ENCODE results near the gene BAIAP2. TPM values are rescaled to one million over a fixed set of nuclear protein-coding genes. Genes with fewer than 3 reads are reported as not detected.
"Not testable (repeated sequence)": the region's sequence is repeated elsewhere in the genome, so short reads cannot be mapped to it uniquely, and the experiment has no call there.

The BAIAP2 gene
- total RNA-seq, 2 donors from 2014 or later, result 6.2 to 13.2 TPM

GRCh38 chr17:81029859-81030258, 5.1 kb upstream of the BAIAP2 start:
- DNase-seq (ENCODE audit: low spot score in 2 of 2) (no peak), ATAC-seq (no peak)
- Mint-ChIP-seq H3K9me3 (peaks cover 0 to 9% of the 10 kb centered on the region in 2 donors), H3K27ac (no peak overlapping the region), H3K36me3 (peaks cover 0 to 12% of the 10 kb centered on the region in 2 donors)

GRCh38 chr17:81030312-81030711, 4.6 kb upstream of the BAIAP2 start:
- H3K27ac Mint-ChIP-seq, H3K9me3 Mint-ChIP-seq: not testable (repeated sequence)

GRCh38 chr17:81030741-81031565, 4.0 kb upstream of the BAIAP2 start:
- peaks cover 0 to 12% of the 10 kb centered on the region in 2 donors for H3K36me3 Mint-ChIP-seq
- peaks cover 0 to 9% of the 10 kb centered on the region in 2 donors for H3K9me3 Mint-ChIP-seq
- no peak overlapping the region for H3K27ac Mint-ChIP-seq
- DNase-seq (ENCODE audit: low spot score in 2 of 2), result no peak
- ATAC-seq, result no peak

More at GRCh38 chr17:81030312-81030711, 4.6 kb upstream of the BAIAP2 start:
- DNase-seq (ENCODE audit: low spot score in 2 of 2); ATAC-seq: not testable (repeated sequence)
- peaks cover 0 to 12% of the 10 kb centered on the region in 2 donors for H3K36me3 Mint-ChIP-seq

- H3K27ac Mint-ChIP-seq, result no peak overlapping the region
- DNase-seq (ENCODE audit: low spot score in 2 of 2), result no peak
- ATAC-seq, result no peak
- H3K36me3 Mint-ChIP-seq, result peaks cover 0 to 4% of the 10 kb centered on the region in 2 donors
- peaks cover 0 to 4% of the 10 kb centered on the region in 2 donors for H3K9me3 Mint-ChIP-seq
Observed at GRCh38 chr17:81031566-81032550, 3.1 kb upstream of the BAIAP2 start.

GRCh38 chr17:81032641-81033480, 2.1 kb upstream of the BAIAP2 start:
- ATAC-seq (no peak), DNase-seq (ENCODE audit: low spot score in 2 of 2) (no peak)
- H3K27ac Mint-ChIP-seq, result no peak overlapping the region

GRCh38 chr17:81033535-81034167, 1.3 kb upstream of the BAIAP2 start:
- Mint-ChIP-seq H3K36me3 (no peaks in the 10 kb centered on the region), H3K9me3 (no peaks in the 10 kb centered on the region), H3K27ac (no peak overlapping the region)
- ATAC-seq (no peak), DNase-seq (ENCODE audit: low spot score in 2 of 2) (no peak)

More at GRCh38 chr17:81032641-81033480, 2.1 kb upstream of the BAIAP2 start:
- Mint-ChIP-seq H3K9me3 (no peaks in the 10 kb centered on the region), H3K36me3 (no peaks in the 10 kb centered on the region)

GRCh38 chr17:81034168-81034777, 678 bp upstream of the BAIAP2 start:
- peak; percentile 25 to 29 for ATAC-seq
- H3K9me3 Mint-ChIP-seq, result no peaks in the 10 kb centered on the region
- peak overlapping the region in 1 of 2 donors; percentile 36 for H3K27ac Mint-ChIP-seq
- no peaks in the 10 kb centered on the region for H3K36me3 Mint-ChIP-seq
- no peak for DNase-seq (ENCODE audit: low spot score in 2 of 2)

- Mint-ChIP-seq H3K27ac (peak overlapping the region in 1 of 2 donors; percentile 57), H3K9me3 (no peaks in the 10 kb centered on the region), H3K36me3 (no peaks in the 10 kb centered on the region)
- DNase-seq (ENCODE audit: low spot score in 2 of 2), result no peak
- ATAC-seq, result peak; percentile 12
Observed at GRCh38 chr17:81035521-81036196, 708 bp downstream of the BAIAP2 start.

- peak overlapping the region in 1 of 2 donors; percentile 57 for H3K27ac Mint-ChIP-seq
- ATAC-seq, result no peak
- H3K9me3 Mint-ChIP-seq, result no peaks in the 10 kb centered on the region
Observed at GRCh38 chr17:81036197-81036941, 1.4 kb downstream of the BAIAP2 start.

GRCh38 chr17:81037026-81037797, 2.3 kb downstream of the BAIAP2 start:
- Mint-ChIP-seq H3K27ac (no peak overlapping the region), H3K9me3 (no peaks in the 10 kb centered on the region), H3K36me3 (no peaks in the 10 kb centered on the region)
- no peak for DNase-seq (ENCODE audit: low spot score in 2 of 2)
- ATAC-seq, result no peak

More at GRCh38 chr17:81036197-81036941, 1.4 kb downstream of the BAIAP2 start:
- no peak for DNase-seq (ENCODE audit: low spot score in 2 of 2)
- no peaks in the 10 kb centered on the region for H3K36me3 Mint-ChIP-seq

GRCh38 chr17:81037798-81038733, 3.1 kb downstream of the BAIAP2 start:
- no peak overlapping the region for H3K27ac Mint-ChIP-seq
- ATAC-seq, result no peak
- no peak for DNase-seq (ENCODE audit: low spot score in 2 of 2)
- no peaks in the 10 kb centered on the region for H3K36me3 Mint-ChIP-seq
- no peaks in the 10 kb centered on the region for H3K9me3 Mint-ChIP-seq

GRCh38 chr17:81039096-81039495, 4.1 kb downstream of the BAIAP2 start:
- H3K27ac Mint-ChIP-seq, result no peak overlapping the region
- H3K36me3 Mint-ChIP-seq, result no peaks in the 10 kb centered on the region
- DNase-seq (ENCODE audit: low spot score in 2 of 2) (no peak), ATAC-seq (no peak)
- no peaks in the 10 kb centered on the region for H3K9me3 Mint-ChIP-seq

Measured in activated naive CD4-positive, alpha-beta T cell treated with anti-CD3 and anti-CD28 coated beads, Interleukin-2, amount 50 U/mL, for 72 hours (primary cell).